Activated CD4-positive, alpha-beta T cell treated with anti-CD3 and anti-CD28 coated beads for 36 hours (primary cell): ENCODE results near the gene GALNT10. TPM values are rescaled to one million over a fixed set of nuclear protein-coding genes. Genes with fewer than 3 reads are reported as not detected.

ENCODE experiments used
- ATAC-seq: fragments of 200-7000 bp; cut with Tn5 transposase; one replicate; pipeline ENCODE4 v1.10.0; 2021; ENCODE audit warnings: mild to moderate bottlenecking, moderate library complexity
- CTCF ChIA-PET: fragments of 350-600 bp; sonication (Branson Sonifier 250); formaldehyde crosslinking; loops from one replicate; lab custom pipeline; 2021; ENCODE audit warnings: antibody characterized with exemption; lab: Charles Lee
- POLR2A ChIA-PET: fragments of 350-600 bp; sonication (Branson Sonifier 250); formaldehyde crosslinking; loops from one replicate; lab custom pipeline; 2021; ENCODE audit warnings: antibody characterized with exemption, inconsistent platforms; lab: Charles Lee
- DNase-seq: peaks from one replicate; pipeline ENCODE4 v3.0.0-alpha.2; 2020
- H3K27ac Mint-ChIP-seq: one replicate; pipeline ENCODE4 v1.8.0; 2021; ENCODE audit warnings: mixed read lengths
- H3K27me3 Mint-ChIP-seq: one replicate; pipeline ENCODE4 v1.8.0; 2021; ENCODE audit warnings: mixed read lengths
- H3K36me3 Mint-ChIP-seq: one replicate; pipeline ENCODE4 v1.8.0; 2021; ENCODE audit warnings: low read depth, mixed read lengths
- H3K4me1 Mint-ChIP-seq: one replicate; pipeline ENCODE4 v1.8.0; 2021; ENCODE audit warnings: mixed read lengths
- H3K4me3 Mint-ChIP-seq: one replicate; pipeline ENCODE4 v1.8.0; 2021; ENCODE audit warnings: mild to moderate bottlenecking, moderate library complexity, mixed read lengths
- H3K9me3 Mint-ChIP-seq: one replicate; pipeline ENCODE4 v1.8.0; 2021; ENCODE audit warnings: low read depth, mixed read lengths
- intact Hi-C, 2 experiments: fragments of 100-400 bp; cut with DNase I in 1 of 2; cut with micrococcal nuclease in 1 of 2; formaldehyde crosslinking; loops; one replicate each; pipeline versions ENCODE4 v1.14.2 to v1.15.1; 2022 to 2024; cut with DNase I, micrococcal nuclease
- total RNA-seq, 2 experiments: library from RNA; stranded (reverse); gene quantifications; one replicate each; pipeline ENCODE4 v1.2.3, GENCODE V29; 2021

The GALNT10 gene
- total RNA-seq, 2 experiments from 2014 or later: 29.9 to 49.1 TPM

GRCh38 chr5:154179846-154180710, 10.5 kb upstream of the GALNT10 start:
- Mint-ChIP-seq H3K27ac (no peak overlapping the region), H3K36me3 (no peaks in the 10 kb centered on the region), H3K27me3 (peaks cover 7% of the 10 kb centered on the region), H3K4me1 (no peaks in the 10 kb centered on the region), H3K4me3 (no peak overlapping the region), H3K9me3 (no peaks in the 10 kb centered on the region)
- intact Hi-C loops: loop anchor here (1.0 to 5.0 kb wide), 5 partner anchors 108 to 225 kb away; no protein-coding TSS in a partner anchor
- peak; percentile 46 for DNase-seq
- ChIA-PET POLR2A (interaction anchor here (0.5 kb wide), 1 partner anchor 26 kb away, joined by 3 read pairs; no protein-coding TSS in a partner anchor), CTCF (interaction anchor here (0.5 to 4.8 kb wide), 18 partner anchors 9 to 535 kb away, joined by 3 to 37 read pairs (median 4); partner anchors contain the start of genes FAM114A2, GALNT10 and MFAP3)
- peak; percentile 98 for ATAC-seq

GRCh38 chr5:154181161-154181560, 9.4 kb upstream of the GALNT10 start:
- no peaks in the 10 kb centered on the region for H3K36me3 Mint-ChIP-seq
- DNase-seq: no peak
- H3K4me3 Mint-ChIP-seq: no peak overlapping the region
- H3K9me3 Mint-ChIP-seq: no peaks in the 10 kb centered on the region
- peaks cover 7% of the 10 kb centered on the region for H3K27me3 Mint-ChIP-seq
- ChIA-PET CTCF (interaction anchor here (0.6 to 4.8 kb wide), 9 partner anchors 8 to 206 kb away, joined by 3 to 37 read pairs (median 11); partner anchors contain the start of gene GALNT10), POLR2A (no interaction called here)
- ATAC-seq: no peak
- no peak overlapping the region for H3K27ac Mint-ChIP-seq
- no peaks in the 10 kb centered on the region for H3K4me1 Mint-ChIP-seq
- intact Hi-C loops: loop anchor here (2.0 to 5.0 kb wide), 3 partner anchors 209 to 224 kb away; no protein-coding TSS in a partner anchor

- Mint-ChIP-seq H3K36me3 (peaks cover 3% of the 10 kb centered on the region), H3K27me3 (peaks cover 9% of the 10 kb centered on the region), H3K4me1 (peaks cover 28% of the 10 kb centered on the region), H3K27ac (peak overlapping the region; percentile 69), H3K9me3 (no peaks in the 10 kb centered on the region), H3K4me3 (peak overlapping the region; percentile 77)
- ATAC-seq (peak; percentile 27), DNase-seq (no peak)
- POLR2A ChIA-PET: interaction anchor here (1.3 to 2.2 kb wide), 4 partner anchors 8 to 151 kb away, joined by 5 to 8 read pairs (median 6); partner anchors contain the start of genes FAM114A2 and MFAP3
- intact Hi-C loops: no loop called here
- CTCF ChIA-PET: interaction anchor here (0.6 to 2.6 kb wide), 16 partner anchors 9 to 216 kb away, joined by 3 to 18 read pairs (median 6); no protein-coding TSS in a partner anchor
Measured at GRCh38 chr5:154189256-154189818, 1.2 kb upstream of the GALNT10 start.

GRCh38 chr5:154189819-154190594, 526 bp upstream of the GALNT10 start:
- peak overlapping the region; percentile 77 for H3K4me3 Mint-ChIP-seq
- H3K9me3 Mint-ChIP-seq: no peaks in the 10 kb centered on the region
- ChIA-PET CTCF (interaction anchor here (0.6 to 2.6 kb wide), 19 partner anchors 8 to 216 kb away, joined by 3 to 18 read pairs (median 4); no protein-coding TSS in a partner anchor), POLR2A (interaction anchor here (0.6 to 2.2 kb wide), 5 partner anchors 8 to 151 kb away, joined by 3 to 8 read pairs (median 6); partner anchors contain the start of genes FAM114A2 and MFAP3)
- peak overlapping the region; percentile 69 for H3K27ac Mint-ChIP-seq
- H3K27me3 Mint-ChIP-seq: peaks cover 9% of the 10 kb centered on the region
- ATAC-seq: peak; percentile 72
- intact Hi-C loops: loop anchor here (1.0 to 5.0 kb wide), 11 partner anchors 8 to 752 kb away; partner anchors contain the start of genes MRPL22 (in 2 of the 2), CNOT8 (in 1 of the 2), FAM114A2 (in 1 of the 2) and LARP1 (in 1 of the 2)
- peaks cover 28% of the 10 kb centered on the region for H3K4me1 Mint-ChIP-seq
- peak; percentile 85 for DNase-seq
- peaks cover 3% of the 10 kb centered on the region for H3K36me3 Mint-ChIP-seq

- Mint-ChIP-seq H3K9me3 (no peaks in the 10 kb centered on the region), H3K36me3 (peaks cover 10% of the 10 kb centered on the region), H3K27me3 (peaks cover 9% of the 10 kb centered on the region), H3K4me1 (peaks cover 39% of the 10 kb centered on the region), H3K27ac (peak overlapping the region; percentile 37), H3K4me3 (peak overlapping the region; percentile 93)
- ATAC-seq: peak; percentile 28
- ChIA-PET CTCF (interaction anchor here (0.7 to 3.1 kb wide), 7 partner anchors 10 to 213 kb away, joined by 3 to 18 read pairs (median 4); no protein-coding TSS in a partner anchor), POLR2A (interaction anchor here (1.0 to 1.1 kb wide), 2 partner anchors 16 to 21 kb away, joined by 3 to 4 read pairs; no protein-coding TSS in a partner anchor)
- peak; percentile 51 for DNase-seq
- intact Hi-C loops: loop anchor here (2.0 to 5.0 kb wide), 6 partner anchors 117 to 751 kb away; partner anchors contain the start of genes CNOT8 (in 1 of the 2), LARP1 (in 1 of the 2) and MRPL22 (in 1 of the 2)
Measured at GRCh38 chr5:154191467-154192261, 1.1 kb downstream of the GALNT10 start.

- Mint-ChIP-seq H3K36me3 (peaks cover 17% of the 10 kb centered on the region), H3K9me3 (no peaks in the 10 kb centered on the region), H3K4me3 (no peak overlapping the region), H3K27ac (no peak overlapping the region), H3K27me3 (peaks cover 7% of the 10 kb centered on the region), H3K4me1 (peaks cover 56% of the 10 kb centered on the region)
- ChIA-PET POLR2A (no interaction called here), CTCF (interaction anchor here (0.6 to 3.1 kb wide), 8 partner anchors 9 to 229 kb away, joined by 3 to 18 read pairs (median 4); no protein-coding TSS in a partner anchor)
- no peak for ATAC-seq
- intact Hi-C loops: loop anchor here (5.0 kb wide), 3 partner anchors 564 to 749 kb away; partner anchors contain the start of genes CNOT8 (in 1 of the 2), LARP1 (in 1 of the 2) and MRPL22 (in 1 of the 2)
- DNase-seq: no peak
Measured at GRCh38 chr5:154193283-154193682, 2.8 kb downstream of the GALNT10 start.

- Mint-ChIP-seq H3K4me1 (peaks cover 60% of the 10 kb centered on the region), H3K27me3 (peaks cover 7% of the 10 kb centered on the region), H3K4me3 (no peak overlapping the region), H3K36me3 (peaks cover 20% of the 10 kb centered on the region), H3K9me3 (no peaks in the 10 kb centered on the region), H3K27ac (no peak overlapping the region)
- ATAC-seq: no peak
- no peak for DNase-seq
- intact Hi-C loops: loop anchor here (5.0 kb wide), 3 partner anchors 564 to 749 kb away; partner anchors contain the start of genes CNOT8 (in 1 of the 2), LARP1 (in 1 of the 2) and MRPL22 (in 1 of the 2)
- CTCF ChIA-PET: interaction anchor here (0.6 to 3.1 kb wide), 8 partner anchors 9 to 229 kb away, joined by 3 to 18 read pairs (median 3); no protein-coding TSS in a partner anchor
- POLR2A ChIA-PET: no interaction called here
Measured at GRCh38 chr5:154193701-154194121, 3.2 kb downstream of the GALNT10 start.

- intact Hi-C loops: loop anchor here (5.0 kb wide), 6 partner anchors 213 to 748 kb away; partner anchors contain the start of genes CNOT8 (in 1 of the 2), LARP1 (in 1 of the 2), MRPL22 (in 1 of the 2) and SAP30L (in 1 of the 2)
- Mint-ChIP-seq H3K4me1 (peaks cover 62% of the 10 kb centered on the region), H3K27me3 (no peaks in the 10 kb centered on the region), H3K27ac (no peak overlapping the region), H3K9me3 (no peaks in the 10 kb centered on the region), H3K4me3 (no peak overlapping the region), H3K36me3 (peaks cover 29% of the 10 kb centered on the region)
- DNase-seq (no peak), ATAC-seq (no peak)
- ChIA-PET CTCF (interaction anchor here (1.0 to 3.1 kb wide), 6 partner anchors 8 to 122 kb away, joined by 3 to 18 read pairs (median 4); no protein-coding TSS in a partner anchor), POLR2A (no interaction called here)
Measured at GRCh38 chr5:154194345-154195329, 4.1 kb downstream of the GALNT10 start.
